ENCODE data around the gene SIVA1.

The SIVA1 gene

GRCh38 chr14:104712881-104713734, 39.8 kb upstream of the SIVA1 start:
- no peaks in the 10 kb centered on the region for H3K9me3 ChIP-seq (ENCODE audit: control insufficient read depth, low read length)
- peaks cover 11% of the 10 kb centered on the region for H3K36me3 ChIP-seq (ENCODE audit: control insufficient read depth, insufficient read depth, low read length)
- no peaks in the 10 kb centered on the region for H3K4me1 ChIP-seq (ENCODE audit: control insufficient read depth, insufficient read depth, low read length)
- no peak overlapping the region for H3K9ac ChIP-seq (ENCODE audit: low read length)
- no peak overlapping the region for H3K4me3 ChIP-seq (ENCODE audit: low read length)
- H3K27me3 ChIP-seq (ENCODE audit: control insufficient read depth, insufficient read depth, low read length) = no peaks in the 10 kb centered on the region

- H3K4me3 ChIP-seq (ENCODE audit: low read length) = no peak overlapping the region
- H3K36me3 ChIP-seq (ENCODE audit: control insufficient read depth, insufficient read depth, low read length) = peaks cover 11% of the 10 kb centered on the region
- H3K9me3 ChIP-seq (ENCODE audit: control insufficient read depth, low read length) = no peaks in the 10 kb centered on the region
- no peaks in the 10 kb centered on the region for H3K27me3 ChIP-seq (ENCODE audit: control insufficient read depth, insufficient read depth, low read length)
- H3K9ac ChIP-seq (ENCODE audit: low read length) = no peak overlapping the region
- H3K4me1 ChIP-seq (ENCODE audit: control insufficient read depth, insufficient read depth, low read length) = no peaks in the 10 kb centered on the region
Measured at GRCh38 chr14:104714066-104714465, 38.9 kb upstream of the SIVA1 start.

GRCh38 chr14:104714681-104715080, 38.3 kb upstream of the SIVA1 start:
- Histone ChIP-seq H3K4me1 (ENCODE audit: control insufficient read depth, insufficient read depth, low read length) (no peaks in the 10 kb centered on the region), H3K36me3 (ENCODE audit: control insufficient read depth, insufficient read depth, low read length) (peaks cover 7% of the 10 kb centered on the region), H3K9ac (ENCODE audit: low read length) (no peak overlapping the region), H3K9me3 (ENCODE audit: control insufficient read depth, low read length) (no peaks in the 10 kb centered on the region), H3K27me3 (ENCODE audit: control insufficient read depth, insufficient read depth, low read length) (no peaks in the 10 kb centered on the region), H3K4me3 (ENCODE audit: low read length) (no peak overlapping the region)

- H3K36me3 ChIP-seq (ENCODE audit: control insufficient read depth, insufficient read depth, low read length) = peaks cover 4% of the 10 kb centered on the region
Measured at GRCh38 chr14:104715416-104715815, 37.5 kb upstream of the SIVA1 start.

GRCh38 chr14:104715871-104716270, 37.1 kb upstream of the SIVA1 start:
- no peaks in the 10 kb centered on the region for H3K4me1 ChIP-seq (ENCODE audit: control insufficient read depth, insufficient read depth, low read length)
- peaks cover 4% of the 10 kb centered on the region for H3K36me3 ChIP-seq (ENCODE audit: control insufficient read depth, insufficient read depth, low read length)
- no peaks in the 10 kb centered on the region for H3K27me3 ChIP-seq (ENCODE audit: control insufficient read depth, insufficient read depth, low read length)
- no peak overlapping the region for H3K9ac ChIP-seq (ENCODE audit: low read length)
- H3K9me3 ChIP-seq (ENCODE audit: control insufficient read depth, low read length) = no peaks in the 10 kb centered on the region
- H3K4me3 ChIP-seq (ENCODE audit: low read length) = no peak overlapping the region

More at GRCh38 chr14:104715416-104715815, 37.5 kb upstream of the SIVA1 start:
- Histone ChIP-seq H3K27me3 (ENCODE audit: control insufficient read depth, insufficient read depth, low read length) (no peaks in the 10 kb centered on the region), H3K4me1 (ENCODE audit: control insufficient read depth, insufficient read depth, low read length) (no peaks in the 10 kb centered on the region), H3K4me3 (ENCODE audit: low read length) (no peak overlapping the region), H3K9ac (ENCODE audit: low read length) (no peak overlapping the region), H3K9me3 (ENCODE audit: control insufficient read depth, low read length) (no peaks in the 10 kb centered on the region)

- no peaks in the 10 kb centered on the region for H3K27me3 ChIP-seq (ENCODE audit: control insufficient read depth, insufficient read depth, low read length)
- no peaks in the 10 kb centered on the region for H3K9me3 ChIP-seq (ENCODE audit: control insufficient read depth, low read length)
- peaks cover 4% of the 10 kb centered on the region for H3K36me3 ChIP-seq (ENCODE audit: control insufficient read depth, insufficient read depth, low read length)
Measured at GRCh38 chr14:104717137-104717536, 35.8 kb upstream of the SIVA1 start.

GRCh38 chr14:104717646-104718045, 35.3 kb upstream of the SIVA1 start:
- Histone ChIP-seq H3K9ac (ENCODE audit: low read length) (no peak overlapping the region), H3K4me1 (ENCODE audit: control insufficient read depth, insufficient read depth, low read length) (peaks cover 12% of the 10 kb centered on the region), H3K9me3 (ENCODE audit: control insufficient read depth, low read length) (no peaks in the 10 kb centered on the region), H3K4me3 (ENCODE audit: low read length) (no peak overlapping the region), H3K36me3 (ENCODE audit: control insufficient read depth, insufficient read depth, low read length) (peaks cover 4% of the 10 kb centered on the region), H3K27me3 (ENCODE audit: control insufficient read depth, insufficient read depth, low read length) (no peaks in the 10 kb centered on the region)

More at GRCh38 chr14:104717137-104717536, 35.8 kb upstream of the SIVA1 start:
- Histone ChIP-seq H3K4me1 (ENCODE audit: control insufficient read depth, insufficient read depth, low read length) (peaks cover 7% of the 10 kb centered on the region), H3K9ac (ENCODE audit: low read length) (no peak overlapping the region), H3K4me3 (ENCODE audit: low read length) (no peak overlapping the region)

GRCh38 chr14:104718147-104718546, 34.8 kb upstream of the SIVA1 start:
- Histone ChIP-seq H3K4me3 (ENCODE audit: low read length) (no peak overlapping the region), H3K36me3 (ENCODE audit: control insufficient read depth, insufficient read depth, low read length) (peaks cover 4% of the 10 kb centered on the region), H3K4me1 (ENCODE audit: control insufficient read depth, insufficient read depth, low read length) (peaks cover 17% of the 10 kb centered on the region), H3K9ac (ENCODE audit: low read length) (no peak overlapping the region), H3K27me3 (ENCODE audit: control insufficient read depth, insufficient read depth, low read length) (no peaks in the 10 kb centered on the region), H3K9me3 (ENCODE audit: control insufficient read depth, low read length) (no peaks in the 10 kb centered on the region)

GRCh38 chr14:104718871-104719270, 34.1 kb upstream of the SIVA1 start:
- Histone ChIP-seq H3K36me3 (ENCODE audit: control insufficient read depth, insufficient read depth, low read length) (no peaks in the 10 kb centered on the region), H3K4me1 (ENCODE audit: control insufficient read depth, insufficient read depth, low read length) (peaks cover 24% of the 10 kb centered on the region), H3K9me3 (ENCODE audit: control insufficient read depth, low read length) (no peaks in the 10 kb centered on the region), H3K27me3 (ENCODE audit: control insufficient read depth, insufficient read depth, low read length) (no peaks in the 10 kb centered on the region), H3K4me3 (ENCODE audit: low read length) (no peak overlapping the region), H3K9ac (ENCODE audit: low read length) (no peak overlapping the region)

- Histone ChIP-seq H3K4me1 (ENCODE audit: control insufficient read depth, insufficient read depth, low read length) (peaks cover 24% of the 10 kb centered on the region), H3K36me3 (ENCODE audit: control insufficient read depth, insufficient read depth, low read length) (no peaks in the 10 kb centered on the region)
Measured at GRCh38 chr14:104719343-104719742, 33.6 kb upstream of the SIVA1 start.

GRCh38 chr14:104721505-104722431, 31.2 kb upstream of the SIVA1 start:
- Histone ChIP-seq H3K36me3 (ENCODE audit: control insufficient read depth, insufficient read depth, low read length) (no peaks in the 10 kb centered on the region), H3K4me1 (ENCODE audit: control insufficient read depth, insufficient read depth, low read length) (peaks cover 31% of the 10 kb centered on the region), H3K4me3 (ENCODE audit: low read length) (no peak overlapping the region)

More at GRCh38 chr14:104719343-104719742, 33.6 kb upstream of the SIVA1 start:
- no peak overlapping the region for H3K9ac ChIP-seq (ENCODE audit: low read length)
- H3K4me3 ChIP-seq (ENCODE audit: low read length) = no peak overlapping the region
- no peaks in the 10 kb centered on the region for H3K9me3 ChIP-seq (ENCODE audit: control insufficient read depth, low read length)
- no peaks in the 10 kb centered on the region for H3K27me3 ChIP-seq (ENCODE audit: control insufficient read depth, insufficient read depth, low read length)

More at GRCh38 chr14:104721505-104722431, 31.2 kb upstream of the SIVA1 start:
- H3K9ac ChIP-seq (ENCODE audit: low read length) = no peak overlapping the region
- H3K27me3 ChIP-seq (ENCODE audit: control insufficient read depth, insufficient read depth, low read length) = no peaks in the 10 kb centered on the region
- H3K9me3 ChIP-seq (ENCODE audit: control insufficient read depth, low read length) = no peaks in the 10 kb centered on the region
